ENCODE data around the gene COX8C. TPM values are rescaled to one million over a fixed set of nuclear protein-coding genes. Genes with fewer than 3 reads are reported as not detected.

Gene COX8C
- total and polyA plus RNA-seq, 9 of the 15 experiments (the other 6 are each of a cell fraction or from before 2014, with no cell fraction given): not detected

DNA sequence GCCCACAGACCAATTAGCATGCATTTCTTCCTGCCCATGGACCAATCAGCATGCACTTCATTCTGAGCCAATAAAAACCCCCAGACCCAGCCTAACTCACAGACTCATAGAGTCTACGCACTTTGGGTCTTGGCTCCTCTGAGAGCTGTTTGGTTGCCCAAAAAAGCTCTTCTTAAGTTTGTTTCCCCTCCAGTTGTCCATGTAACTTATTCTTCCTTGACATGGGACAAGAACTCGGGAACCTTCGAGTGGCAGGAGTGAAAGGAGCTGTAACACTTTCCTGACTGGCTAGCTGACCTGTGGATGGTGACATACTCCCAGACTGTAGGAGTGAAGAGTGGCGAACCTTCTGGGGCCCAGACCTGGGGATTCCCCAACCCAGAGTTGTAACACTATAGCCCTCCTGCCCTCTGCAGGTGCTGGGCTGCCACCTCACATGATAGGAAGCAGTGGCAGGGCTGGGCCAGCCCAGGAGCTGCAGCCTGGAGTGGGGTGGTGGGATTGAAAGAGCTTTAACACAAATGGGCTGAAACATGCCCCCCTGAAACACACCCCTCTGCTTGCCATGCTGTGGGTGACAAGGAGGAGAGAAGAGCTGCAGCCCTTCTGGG is 9.7 kb upstream of the COX8C start:
- POLR2A ChIA-PET: no interaction called here
- BruUV-seq (replicated peaks): no TSS peak

DNA sequence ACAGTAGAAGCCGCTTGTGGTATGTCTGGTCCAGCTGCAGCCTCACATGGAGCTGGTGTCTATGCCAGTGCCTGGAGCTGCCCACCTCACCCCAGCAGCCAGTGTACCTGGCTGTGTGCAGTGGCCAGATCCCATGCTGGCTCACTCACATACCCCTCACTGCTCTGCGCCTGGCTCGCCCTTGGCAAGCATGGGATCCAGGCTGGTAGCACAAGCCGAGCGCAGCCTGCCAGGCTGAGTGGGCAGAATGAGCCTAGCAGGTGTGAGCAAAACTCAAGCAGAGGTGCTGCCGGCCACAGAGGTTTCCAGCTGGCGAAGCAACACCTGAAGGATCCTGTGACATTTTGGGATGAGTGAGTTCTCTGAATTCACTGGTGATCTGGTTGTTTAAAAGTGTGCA is 9.1 kb upstream of the COX8C start:
- intact Hi-C loops (cut with micrococcal nuclease) (no loop called here), in situ Hi-C loops (cut with MboI) (no loop called here)
- H4K20me1 ChIP-seq (replicated peaks; ENCODE audit: control insufficient read depth, insufficient read depth, low read length): no peaks in the 10 kb centered on the region
- no peaks in the 10 kb centered on the region for H3K9me1 ChIP-seq (ENCODE audit: control insufficient read depth, insufficient read depth, low read length)
- H2AFZ ChIP-seq (ENCODE audit: low read depth, low read length): no peak overlapping the region
- ChIA-PET CTCF (ENCODE audit: low intra/inter-chr PET ratio) (no interaction called here), POLR2A (interaction anchor here (0.9 kb wide), 1 partner anchor 12 kb away, joined by 3 read pairs; no protein-coding TSS in a partner anchor)
- H3K9me3 ChIP-seq (replicated peaks; ENCODE audit: control insufficient read depth, insufficient read depth, low read depth, low read length): no peaks in the 10 kb centered on the region
- no peak for DNase-seq (ENCODE audit: extremely low read depth in 1 of 4, low spot score in 3 of 4)
- no peak for ATAC-seq
- H3K4me2 ChIP-seq (ENCODE audit: insufficient read depth, low read length): no peak overlapping the region
- WGBS (ENCODE audit: insufficient coverage, low coverage, missing lambda C conversion rate): 40% methylated on average over 5 of the region's 7 CpGs
- FAIRE-seq: no peak
- H3K79me2 ChIP-seq (ENCODE audit: control insufficient read depth, insufficient read depth, low read length): peaks cover 11% of the 10 kb centered on the region
- H3K4me1 ChIP-seq (replicated peaks in 1 of 2; ENCODE audit: control insufficient read depth in 2 of 2, insufficient read depth in 2 of 2, low read length in 2 of 2): peaks cover 0 to 4% of the 10 kb centered on the region in 2 experiments; a peak in 4 of 5 replicates
- no peaks in the 10 kb centered on the region for H3K36me3 ChIP-seq (ENCODE audit: control insufficient read depth, insufficient read depth, low read length)
- H3K27ac ChIP-seq (ENCODE audit: extremely low read depth, low read depth, low read length): no peak overlapping the region
- H3K27me3 ChIP-seq (ENCODE audit: control insufficient read depth in 2 of 2, insufficient read depth in 2 of 2, low read length in 2 of 2): no peaks in the 10 kb centered on the region
- H3K9ac ChIP-seq (ENCODE audit: insufficient read depth in 1 of 2, low read depth in 2 of 2, low read length in 2 of 2): no peak overlapping the region
- no peak overlapping the region for H3K4me3 ChIP-seq
- no TSS peak for BruUV-seq (replicated peaks)
- TF ChIP-seq RBM34 (IDR thresholded peaks at IDR 0.05; ENCODE audit: borderline replicate concordance, insufficient read depth, low read length): no peak
- no peak for TF ChIP-seq ZBTB1 (CRISPR knock-in tag; IDR thresholded peaks at IDR 0.05; ENCODE audit: borderline replicate concordance, low read depth)
- TF ChIP-seq, protein P1, sequence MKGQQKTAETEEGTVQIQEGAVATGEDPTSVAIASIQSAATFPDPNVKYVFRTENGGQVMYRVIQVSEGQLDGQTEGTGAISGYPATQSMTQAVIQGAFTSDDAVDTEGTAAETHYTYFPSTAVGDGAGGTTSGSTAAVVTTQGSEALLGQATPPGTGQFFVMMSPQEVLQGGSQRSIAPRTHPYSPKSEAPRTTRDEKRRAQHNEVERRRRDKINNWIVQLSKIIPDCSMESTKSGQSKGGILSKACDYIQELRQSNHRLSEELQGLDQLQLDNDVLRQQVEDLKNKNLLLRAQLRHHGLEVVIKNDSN (CRISPR knock-in tag; IDR thresholded peaks at IDR 0.05): no peak
- no peak for TF ChIP-seq HCFC1 (IDR thresholded peaks at IDR 0.05; ENCODE audit: low read depth, low read length)
- no peak for TF ChIP-seq CXXC5 (CRISPR knock-in tag; IDR thresholded peaks at IDR 0.05)
- TF ChIP-seq SNAPC5 (CRISPR knock-in tag; IDR thresholded peaks at IDR 0.05): no peak
- TF ChIP-seq, protein P2, sequence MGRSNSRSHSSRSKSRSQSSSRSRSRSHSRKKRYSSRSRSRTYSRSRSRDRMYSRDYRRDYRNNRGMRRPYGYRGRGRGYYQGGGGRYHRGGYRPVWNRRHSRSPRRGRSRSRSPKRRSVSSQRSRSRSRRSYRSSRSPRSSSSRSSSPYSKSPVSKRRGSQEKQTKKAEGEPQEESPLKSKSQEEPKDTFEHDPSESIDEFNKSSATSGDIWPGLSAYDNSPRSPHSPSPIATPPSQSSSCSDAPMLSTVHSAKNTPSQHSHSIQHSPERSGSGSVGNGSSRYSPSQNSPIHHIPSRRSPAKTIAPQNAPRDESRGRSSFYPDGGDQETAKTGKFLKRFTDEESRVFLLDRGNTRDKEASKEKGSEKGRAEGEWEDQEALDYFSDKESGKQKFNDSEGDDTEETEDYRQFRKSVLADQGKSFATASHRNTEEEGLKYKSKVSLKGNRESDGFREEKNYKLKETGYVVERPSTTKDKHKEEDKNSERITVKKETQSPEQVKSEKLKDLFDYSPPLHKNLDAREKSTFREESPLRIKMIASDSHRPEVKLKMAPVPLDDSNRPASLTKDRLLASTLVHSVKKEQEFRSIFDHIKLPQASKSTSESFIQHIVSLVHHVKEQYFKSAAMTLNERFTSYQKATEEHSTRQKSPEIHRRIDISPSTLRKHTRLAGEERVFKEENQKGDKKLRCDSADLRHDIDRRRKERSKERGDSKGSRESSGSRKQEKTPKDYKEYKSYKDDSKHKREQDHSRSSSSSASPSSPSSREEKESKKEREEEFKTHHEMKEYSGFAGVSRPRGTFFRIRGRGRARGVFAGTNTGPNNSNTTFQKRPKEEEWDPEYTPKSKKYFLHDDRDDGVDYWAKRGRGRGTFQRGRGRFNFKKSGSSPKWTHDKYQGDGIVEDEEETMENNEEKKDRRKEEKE (IDR thresholded peaks at IDR 0.05; ENCODE audit: borderline replicate concordance in 1 of 2, control insufficient read depth in 1 of 2, low read depth in 2 of 2, low read length in 1 of 2): no peak
- TF ChIP-seq ETV1 (tag; conservative IDR thresholded peaks at IDR 0.05; ENCODE audit: low read depth): no peak
- no peak for TF ChIP-seq HIVEP1 (CRISPR knock-in tag; IDR thresholded peaks at IDR 0.05)

More for the DNA sequence above, 9.7 kb upstream of the COX8C start:
- Histone ChIP-seq H3K4me1 (replicated peaks in 1 of 2; ENCODE audit: control insufficient read depth in 2 of 2, insufficient read depth in 2 of 2, low read length in 2 of 2) (peaks cover 0 to 4% of the 10 kb centered on the region in 2 experiments; a peak in 4 of 5 replicates), H3K4me2 (ENCODE audit: insufficient read depth, low read length) (no peak overlapping the region), H3K9me1 (ENCODE audit: control insufficient read depth, insufficient read depth, low read length) (no peaks in the 10 kb centered on the region), H3K9ac (ENCODE audit: insufficient read depth in 1 of 2, low read depth in 2 of 2, low read length in 2 of 2) (no peak overlapping the region), H4K20me1 (replicated peaks; ENCODE audit: control insufficient read depth, insufficient read depth, low read length) (no peaks in the 10 kb centered on the region), H3K4me3 (no peak overlapping the region), H3K9me3 (replicated peaks; ENCODE audit: control insufficient read depth, insufficient read depth, low read depth, low read length) (no peaks in the 10 kb centered on the region), H3K27me3 (ENCODE audit: control insufficient read depth in 2 of 2, insufficient read depth in 2 of 2, low read length in 2 of 2) (no peaks in the 10 kb centered on the region), H3K27ac (ENCODE audit: extremely low read depth, low read depth, low read length) (no peak overlapping the region), H2AFZ (ENCODE audit: low read depth, low read length) (no peak overlapping the region), H3K36me3 (ENCODE audit: control insufficient read depth, insufficient read depth, low read length) (no peaks in the 10 kb centered on the region), H3K79me2 (ENCODE audit: control insufficient read depth, insufficient read depth, low read length) (peaks cover 16% of the 10 kb centered on the region)
- intact Hi-C loops (cut with micrococcal nuclease) (no loop called here), in situ Hi-C loops (cut with MboI) (no loop called here)
- FAIRE-seq (no peak), DNase-seq (ENCODE audit: extremely low read depth in 1 of 4, low spot score in 3 of 4) (no peak), ATAC-seq (no peak)
- TF ChIP-seq CBX3 (IDR thresholded peaks at IDR 0.05; ENCODE audit: borderline replicate concordance in 1 of 2, low read length in 2 of 2) (0 out of 3 replicates have a peak, but pooled peaks of 1 of the 2 experiments have one; percentile 37), DMBX1 (CRISPR knock-in tag; IDR thresholded peaks at IDR 0.05; ENCODE audit: borderline replicate concordance) (no peak)
- WGBS (ENCODE audit: insufficient coverage, low coverage, missing lambda C conversion rate): 44% methylated on average over 4 of the region's 4 CpGs
- CTCF ChIA-PET (ENCODE audit: low intra/inter-chr PET ratio): no interaction called here
